Mesenchymal stem cell (in vitro differentiated cells and primary cell): ENCODE data around the gene PTPRN2.

Experiments used
- DNase-seq: peaks from one replicate; pipeline ENCODE4 v3.0.0-alpha.2; 2013
- H2AFZ ChIP-seq: one replicate; pipeline ENCODE4 v1.6.1; 2013; ENCODE audit warnings: low read depth, mild to moderate bottlenecking, control low read depth, inconsistent platforms, low read length, moderate library complexity
- H2AK5ac ChIP-seq: 2 replicates; pipeline ENCODE4 v1.6.1; 2013; ENCODE audit warnings: low read length, moderate library complexity, mild to moderate bottlenecking, inconsistent platforms; ENCODE audit not compliant: severe bottlenecking
- H2BK120ac ChIP-seq: one replicate; pipeline ENCODE4 v1.6.1; 2013; ENCODE audit warnings: low read depth, mild to moderate bottlenecking, inconsistent platforms, low read length, moderate library complexity
- H2BK12ac ChIP-seq, 2 experiments: one replicate each; pipeline ENCODE4 v1.6.1; 2013; ENCODE audit warnings: inconsistent platforms in 2 of 2, low read length in 2 of 2, mild to moderate bottlenecking in 2 of 2, moderate library complexity in 2 of 2, control low read depth in 1 of 2
- H2BK15ac ChIP-seq: one replicate; pipeline ENCODE4 v1.6.1; 2013; ENCODE audit warnings: mild to moderate bottlenecking, low read depth, inconsistent platforms; ENCODE audit not compliant: poor library complexity, severe bottlenecking
- H2BK5ac ChIP-seq: 2 replicates; pipeline ENCODE4 v1.6.1; 2013; ENCODE audit warnings: low read depth, mild to moderate bottlenecking, low read length, control low read depth, inconsistent platforms; ENCODE audit not compliant: poor library complexity, severe bottlenecking
- H3K14ac ChIP-seq, 2 experiments: one replicate each; pipeline ENCODE4 v1.6.1; 2013; ENCODE audit warnings: inconsistent platforms in 2 of 2, low read length in 2 of 2, control low read depth in 1 of 2, mild to moderate bottlenecking in 1 of 2, moderate library complexity in 1 of 2
- H3K18ac ChIP-seq, 2 experiments: one replicate each; pipeline ENCODE4 v1.6.1; 2013; ENCODE audit warnings: inconsistent platforms in 2 of 2, low read length in 2 of 2, control low read depth in 1 of 2, low read depth in 1 of 2, mild to moderate bottlenecking in 1 of 2
- H3K23ac ChIP-seq, 2 experiments: one replicate each; pipeline ENCODE4 v1.6.1; 2013; ENCODE audit warnings: inconsistent platforms in 2 of 2, low read length in 2 of 2, mild to moderate bottlenecking in 2 of 2, moderate library complexity in 2 of 2, control low read depth in 1 of 2
- H3K27ac ChIP-seq: 2 replicates; pipeline ENCODE4 v1.5.1; 2013; ENCODE audit warnings: mild to moderate bottlenecking, moderate library complexity, low read length, control low read depth, inconsistent platforms; ENCODE audit not compliant: poor library complexity, severe bottlenecking
- H3K27me3 ChIP-seq, 2 experiments: 2 replicates each; pipeline versions ENCODE4 v1.6.1 to v1.7.0; 2013; ENCODE audit warnings: low read length in 2 of 2, mild to moderate bottlenecking in 2 of 2, moderate library complexity in 2 of 2, control low read depth in 1 of 2, inconsistent platforms in 1 of 2; ENCODE audit not compliant: control insufficient read depth in 1 of 2, insufficient read depth in 1 of 2
- H3K36me3 ChIP-seq, 2 experiments: 2 replicates each; pipeline versions ENCODE4 v1.6.1 to v1.7.0; 2013; ENCODE audit warnings: low read length in 2 of 2, control low read depth in 1 of 2, inconsistent platforms in 1 of 2, low read depth in 1 of 2, mild to moderate bottlenecking in 1 of 2; ENCODE audit not compliant: insufficient read depth in 2 of 2, control insufficient read depth in 1 of 2
- H3K4ac ChIP-seq, 2 experiments: one replicate each; pipeline ENCODE4 v1.6.1; 2013; ENCODE audit warnings: inconsistent platforms in 2 of 2, low read length in 2 of 2, mild to moderate bottlenecking in 2 of 2, moderate library complexity in 2 of 2, control low read depth in 1 of 2, low read depth in 1 of 2
- H3K4me1 ChIP-seq: 2 replicates; pipeline ENCODE4 v1.6.1; 2013; ENCODE audit warnings: low read depth, low read length, control low read depth; ENCODE audit not compliant: control insufficient read depth, insufficient read depth
- H3K4me2 ChIP-seq: 2 replicates; pipeline ENCODE4 v1.6.1; 2013; ENCODE audit warnings: low read length, mild to moderate bottlenecking, inconsistent platforms; ENCODE audit not compliant: poor library complexity, severe bottlenecking
- H3K4me3 ChIP-seq, 2 experiments: 2 replicates each; pipeline versions ENCODE4 v1.5.1 to v1.7.0; 2013; ENCODE audit warnings: low read length in 2 of 2, mild to moderate bottlenecking in 2 of 2, control low read depth in 1 of 2, low read depth in 1 of 2; ENCODE audit not compliant: insufficient read depth in 1 of 2
- H3K79me1 ChIP-seq: replicated peaks from 2 replicates; pipeline ENCODE4 v1.6.1; 2013; ENCODE audit warnings: mild to moderate bottlenecking, control low read depth, low read length, inconsistent platforms; ENCODE audit not compliant: poor library complexity, severe bottlenecking
- H3K9ac ChIP-seq: 2 replicates; pipeline ENCODE4 v1.7.0; 2013; ENCODE audit warnings: mild to moderate bottlenecking, low read length, moderate library complexity
- H3K9me3 ChIP-seq: 2 replicates; pipeline ENCODE4 v1.7.0; 2013; ENCODE audit warnings: mild to moderate bottlenecking, low read length; ENCODE audit not compliant: control insufficient read depth
- H4K8ac ChIP-seq: one replicate; pipeline ENCODE4 v1.6.1; 2013; ENCODE audit warnings: inconsistent platforms, mild to moderate bottlenecking, low read length, moderate library complexity
- H4K91ac ChIP-seq: one replicate; pipeline ENCODE4 v1.6.1; 2013; ENCODE audit warnings: mild to moderate bottlenecking, low read length, inconsistent platforms
- WGBS: methylation state at CpG from one replicate; pipeline ENCODE4 v1.1.7; 2013; ENCODE audit warnings: mixed read lengths; 5-methylcytosine and 5-hydroxymethylcytosine counted together

PTPRN2 gene

GRCh38 chr7:158494162-158494586 is 93.4 kb downstream of the PTPRN2 start:
- Histone ChIP-seq H3K4me2 (no peak overlapping the region), H2AFZ (no peak overlapping the region), H2BK5ac (no peak overlapping the region), H3K4me3 (no peak overlapping the region), H4K8ac (no peak overlapping the region), H2BK12ac (no peak overlapping the region), H2BK120ac (no peak overlapping the region), H3K4ac (no peak overlapping the region), H3K9me3 (no peaks in the 10 kb centered on the region), H3K4me1 (no peaks in the 10 kb centered on the region), H3K36me3 (no peaks in the 10 kb centered on the region), H3K27me3 (peaks cover 0 to 13% of the 10 kb centered on the region in 2 experiments), H3K23ac (no peak overlapping the region), H3K27ac (no peak overlapping the region), H2AK5ac (no peak overlapping the region), H3K79me1 (no peaks in the 10 kb centered on the region), H2BK15ac (no peak overlapping the region), H4K91ac (no peak overlapping the region), H3K18ac (no peak overlapping the region), H3K9ac (no peak overlapping the region), H3K14ac (no peak overlapping the region)
- WGBS = 71% methylated on average over 7 of the region's 7 CpGs
- no peak for DNase-seq

DNA sequence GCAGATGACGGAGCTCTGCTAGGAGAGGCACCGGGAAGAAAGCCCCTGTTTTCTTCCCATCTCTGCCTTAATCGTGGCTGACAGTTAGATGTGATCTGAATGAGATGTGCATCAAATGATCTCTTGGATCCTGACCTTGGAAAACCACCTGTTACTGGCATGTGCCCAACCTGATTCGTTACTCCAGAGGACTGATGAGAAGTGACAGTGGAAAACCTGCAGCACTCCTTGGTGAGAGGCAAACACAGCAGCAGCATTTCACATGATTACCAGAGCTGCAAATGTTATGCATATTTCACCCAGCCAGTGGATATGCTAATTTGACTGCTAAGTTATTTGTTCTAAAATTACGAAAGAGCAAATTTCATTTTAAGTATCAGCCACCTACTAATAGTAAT is 95.3 kb downstream of the PTPRN2 start:
- no peak overlapping the region for H3K27ac ChIP-seq
- H3K4me3 ChIP-seq = no peak overlapping the region
- H3K9ac ChIP-seq = no peak overlapping the region
- no peak overlapping the region for H3K23ac ChIP-seq
- H2BK12ac ChIP-seq = no peak overlapping the region
- no peaks in the 10 kb centered on the region for H3K79me1 ChIP-seq
- DNase-seq = no peak
- H3K18ac ChIP-seq = no peak overlapping the region
- no peaks in the 10 kb centered on the region for H3K4me1 ChIP-seq
- 77% methylated on average over 5 of the region's 5 CpGs for WGBS
- no peak overlapping the region for H3K4ac ChIP-seq
- no peak overlapping the region for H2AK5ac ChIP-seq
- no peak overlapping the region for H4K8ac ChIP-seq
- no peak overlapping the region for H2AFZ ChIP-seq
- H3K27me3 ChIP-seq = peaks cover 0 to 13% of the 10 kb centered on the region in 2 experiments
- H2BK15ac ChIP-seq = no peak overlapping the region
- H3K9me3 ChIP-seq = no peaks in the 10 kb centered on the region
- no peak overlapping the region for H2BK120ac ChIP-seq
- no peak overlapping the region for H3K4me2 ChIP-seq
- no peak overlapping the region for H2BK5ac ChIP-seq
- H3K36me3 ChIP-seq = no peaks in the 10 kb centered on the region
- no peak overlapping the region for H3K14ac ChIP-seq
- no peak overlapping the region for H4K91ac ChIP-seq

DNA sequence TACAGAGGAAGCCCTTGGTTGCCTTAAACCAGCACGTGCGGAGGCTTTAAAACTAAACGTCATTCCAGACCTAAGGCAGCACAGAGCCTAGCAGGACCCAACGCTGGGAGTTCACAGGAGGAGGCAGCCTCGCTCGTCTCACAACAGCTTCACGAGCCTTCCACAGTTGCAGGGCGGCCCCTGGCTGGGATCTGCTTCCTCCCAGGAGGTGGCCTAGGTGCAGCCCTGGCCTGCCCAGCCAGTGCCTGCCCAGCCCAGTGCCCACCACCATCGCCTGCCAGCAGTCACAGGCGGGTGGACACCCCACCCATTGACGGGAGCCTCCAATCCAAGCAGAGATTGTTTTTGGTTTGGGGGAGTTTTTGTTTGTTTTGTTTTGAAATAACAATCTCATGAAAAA is 96.5 kb downstream of the PTPRN2 start:
- Histone ChIP-seq H3K4me1 (no peaks in the 10 kb centered on the region), H3K79me1 (no peaks in the 10 kb centered on the region), H3K4me3 (no peak overlapping the region), H3K4ac (no peak overlapping the region), H3K9ac (no peak overlapping the region), H2AFZ (no peak overlapping the region), H3K23ac (no peak overlapping the region), H2BK15ac (no peak overlapping the region), H3K27ac (no peak overlapping the region), H3K27me3 (peaks cover 0 to 13% of the 10 kb centered on the region in 2 experiments), H4K8ac (no peak overlapping the region), H4K91ac (no peak overlapping the region), H2BK12ac (no peak overlapping the region), H3K18ac (no peak overlapping the region), H2AK5ac (no peak overlapping the region), H3K9me3 (no peaks in the 10 kb centered on the region), H3K4me2 (no peak overlapping the region), H2BK120ac (no peak overlapping the region), H3K14ac (no peak overlapping the region), H3K36me3 (no peaks in the 10 kb centered on the region), H2BK5ac (no peak overlapping the region)
- no peak for DNase-seq
- WGBS = 77% methylated on average over 10 of the region's 11 CpGs

GRCh38 chr7:158490171-158490782 is 97.3 kb downstream of the PTPRN2 start:
- H2BK15ac ChIP-seq = no peak overlapping the region
- no peak overlapping the region for H2BK120ac ChIP-seq
- no peaks in the 10 kb centered on the region for H3K36me3 ChIP-seq
- no peaks in the 10 kb centered on the region for H3K9me3 ChIP-seq
- H3K79me1 ChIP-seq = no peaks in the 10 kb centered on the region
- no peak overlapping the region for H3K4me2 ChIP-seq
- no peak overlapping the region for H3K27ac ChIP-seq
- H2AFZ ChIP-seq = no peak overlapping the region
- H3K4me1 ChIP-seq = no peaks in the 10 kb centered on the region
- H2BK12ac ChIP-seq = no peak overlapping the region
- no peak overlapping the region for H3K4ac ChIP-seq
- H3K23ac ChIP-seq = no peak overlapping the region
- no peak overlapping the region for H3K14ac ChIP-seq
- peaks cover 0 to 8% of the 10 kb centered on the region in 2 experiments for H3K27me3 ChIP-seq
- H3K18ac ChIP-seq = no peak overlapping the region
- H2AK5ac ChIP-seq = no peak overlapping the region
- no peak overlapping the region for H3K4me3 ChIP-seq
- no peak overlapping the region for H2BK5ac ChIP-seq
- H4K91ac ChIP-seq = no peak overlapping the region
- WGBS = 93% methylated on average over 39 of the region's 47 CpGs
- no peak for DNase-seq
- no peak overlapping the region for H4K8ac ChIP-seq
- no peak overlapping the region for H3K9ac ChIP-seq
